CD4-positive, alpha-beta T cell treated with Interleukin-17A for 4 hours (primary cell): Measurements from ENCODE around the gene SYCN.
"Not testable (repeated sequence)": the region's sequence is repeated elsewhere in the genome, so short reads cannot be mapped to it uniquely, and the experiment has no call there.

Experiments
- DNase-seq: peaks from one replicate; pipeline ENCODE4 v3.0.0-alpha.2; 2020; ENCODE audit warnings: mixed read lengths

The SYCN gene, protein sequence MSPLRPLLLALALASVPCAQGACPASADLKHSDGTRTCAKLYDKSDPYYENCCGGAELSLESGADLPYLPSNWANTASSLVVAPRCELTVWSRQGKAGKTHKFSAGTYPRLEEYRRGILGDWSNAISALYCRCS

DNA sequence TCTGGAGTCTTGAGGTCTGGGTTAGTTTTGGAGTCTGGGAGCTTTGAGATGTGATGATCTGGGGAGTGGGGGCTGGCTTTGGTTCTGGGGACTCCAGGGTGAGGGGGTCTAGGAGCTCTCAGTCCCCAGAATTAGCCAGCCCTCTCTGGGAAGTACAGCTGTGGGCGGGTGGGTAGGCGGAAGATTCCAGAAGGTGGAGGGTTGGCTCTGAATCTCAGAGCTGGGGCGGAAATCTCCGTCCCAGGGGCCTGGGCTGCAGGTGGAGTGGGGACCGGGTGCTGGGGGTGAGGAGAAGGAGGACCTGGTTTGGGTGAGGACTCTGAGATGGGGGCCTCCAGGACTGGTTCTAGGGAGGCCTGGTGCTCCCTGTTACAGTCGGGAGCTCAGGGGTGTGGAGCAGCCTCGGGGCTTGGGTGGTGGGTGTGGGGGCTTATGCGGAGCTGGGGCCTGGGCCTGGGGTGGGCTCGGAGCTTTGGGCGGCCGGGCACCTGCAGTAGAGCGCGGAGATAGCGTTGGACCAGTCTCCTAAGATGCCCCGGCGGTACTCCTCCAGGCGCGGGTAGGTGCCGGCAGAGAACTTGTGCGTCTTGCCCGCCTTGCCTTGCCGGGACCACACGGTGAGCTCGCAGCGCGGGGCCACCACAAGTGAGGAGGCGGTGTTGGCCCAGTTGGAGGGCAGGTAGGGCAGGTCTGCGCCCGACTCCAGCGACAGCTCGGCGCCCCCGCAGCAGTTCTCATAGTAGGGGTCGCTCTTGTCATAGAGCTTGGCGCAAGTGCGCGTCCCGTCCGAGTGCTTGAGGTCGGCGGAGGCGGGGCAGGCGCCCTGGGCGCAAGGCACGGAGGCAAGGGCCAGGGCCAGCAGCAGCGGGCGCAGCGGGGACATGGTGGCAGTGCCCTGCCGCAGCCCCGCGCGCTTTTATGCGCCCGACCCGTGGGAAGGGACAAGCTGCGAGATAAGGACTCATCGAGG, at the start of gene SYCN:
Gene SYCN, minus strand, starts transcription at position 892 of the 970 bp plus-strand sequence. Its CDS starts 9 bp downstream, at position 883.
- DNase-seq: no peak

GRCh38 chr19:39253374-39254149, 49.5 kb upstream of the SYCN start:
- DNase-seq: no peak

- no peak for DNase-seq
Measured at GRCh38 chr19:39252458-39252857, 48.4 kb upstream of the SYCN start.

DNA sequence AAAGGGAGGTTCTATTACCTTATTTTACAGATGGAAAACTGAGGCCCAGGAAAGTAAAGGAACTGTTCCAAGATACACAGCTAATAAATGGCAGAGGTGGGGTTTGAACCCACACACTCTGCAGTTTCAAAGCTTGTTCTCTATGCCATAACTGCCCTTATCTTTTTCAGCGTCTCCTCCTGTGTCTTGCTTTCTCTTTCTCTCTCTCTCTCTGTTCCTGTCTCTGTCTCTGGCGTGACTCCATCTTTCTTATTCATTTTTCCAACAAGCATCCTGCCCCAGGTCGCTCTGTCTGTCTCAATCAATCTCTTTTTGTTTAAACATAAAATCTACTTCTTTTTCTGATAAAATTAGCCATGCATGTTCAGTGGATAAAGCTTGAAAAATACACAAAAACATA, 47.8 kb upstream of the SYCN start:
- DNase-seq: no peak

DNA sequence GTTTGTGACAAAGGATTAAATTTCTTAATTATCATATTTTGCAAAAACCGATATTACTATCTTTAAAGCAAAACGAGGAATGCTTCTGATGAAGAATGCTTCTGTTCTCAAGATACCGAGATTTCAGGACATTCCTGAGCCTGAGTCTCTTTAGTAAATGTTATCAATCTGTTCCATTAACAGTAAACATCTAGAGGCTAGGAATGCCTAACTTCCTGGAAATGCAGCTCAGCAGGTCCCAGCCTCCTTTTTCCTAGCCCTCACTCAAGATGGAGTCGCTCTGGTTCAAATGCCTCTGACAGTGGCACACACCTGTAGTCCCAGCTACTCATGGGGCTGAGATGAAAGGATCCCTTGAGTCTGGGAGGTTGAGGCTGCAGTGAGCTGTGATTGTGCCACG, 47.0 kb upstream of the SYCN start:
- DNase-seq: no peak

DNA sequence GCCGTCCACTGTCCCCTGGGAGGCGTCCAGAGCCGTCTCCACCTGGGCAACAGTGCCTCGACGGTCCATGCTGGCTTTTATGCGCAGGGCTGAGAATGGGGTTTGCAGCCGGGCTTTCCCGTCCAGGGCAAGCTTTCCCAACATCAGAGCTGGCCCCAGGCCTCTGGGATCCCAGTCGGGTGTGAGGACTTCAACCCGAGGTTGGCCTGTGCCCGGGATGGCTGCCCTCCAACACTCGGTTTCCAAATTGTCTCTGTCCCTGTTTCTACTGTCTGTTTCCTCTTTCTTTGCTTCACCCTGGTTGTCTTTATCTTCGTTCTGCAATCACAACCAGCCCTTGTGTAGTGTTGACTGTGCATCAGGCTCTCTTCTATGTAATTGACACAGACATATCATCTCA, 44.7 kb upstream of the SYCN start, which contains the start of gene IFNL4:
Gene IFNL4, minus strand, starts transcription at position 51 of the 400 bp plus-strand sequence.
- no peak for DNase-seq

DNA sequence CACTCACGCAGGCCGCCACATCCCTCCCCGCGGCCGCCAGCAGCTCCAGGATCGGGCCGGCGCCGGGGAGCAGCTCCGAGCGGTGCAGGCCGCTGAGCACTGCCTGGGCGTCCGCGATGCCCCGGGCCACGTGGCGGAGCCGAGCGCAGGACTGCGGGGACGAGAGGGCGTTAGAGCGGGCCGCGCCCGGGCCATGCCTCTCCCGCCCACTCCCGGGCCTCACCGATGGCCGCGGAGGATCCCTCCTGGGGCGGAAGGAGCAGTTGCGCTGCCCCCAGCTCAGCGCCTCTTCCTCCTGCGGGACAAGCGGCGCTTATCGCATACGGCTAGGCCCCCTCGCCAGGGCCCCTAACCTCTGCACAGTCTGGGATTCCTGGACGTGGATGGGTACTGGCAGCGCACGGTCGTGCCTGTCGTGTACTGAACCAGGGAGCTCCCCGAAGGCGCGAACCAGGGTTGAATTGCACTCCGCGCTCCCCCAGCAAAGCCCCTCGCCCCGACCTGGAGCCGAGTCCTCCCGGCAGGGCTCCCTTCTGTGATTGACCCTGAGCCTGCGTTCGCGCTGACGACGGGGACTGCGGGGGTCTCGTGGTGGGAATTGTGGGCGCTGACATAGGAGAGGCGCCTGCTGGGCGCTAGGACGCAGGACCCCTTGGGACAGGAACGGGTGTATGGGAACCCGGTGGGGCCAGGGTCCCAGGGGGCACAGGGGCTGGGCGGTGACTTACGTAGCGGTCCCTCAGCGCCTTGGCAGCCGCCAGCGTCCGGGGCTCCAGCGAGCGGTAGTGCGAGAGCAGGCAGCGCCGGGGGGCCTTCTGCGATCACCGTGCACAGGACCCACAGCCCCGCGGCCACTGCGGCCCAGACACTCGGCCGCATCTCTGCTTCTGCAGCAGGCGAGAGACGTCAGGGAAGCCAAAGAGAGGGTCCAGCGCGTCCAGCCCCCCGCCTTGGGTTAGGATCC, 43.9 kb upstream of the SYCN start:
- DNase-seq: no peak

GRCh38 chr19:39246951-39247669, 43.0 kb upstream of the SYCN start:
- peak; percentile 63 for DNase-seq

DNA sequence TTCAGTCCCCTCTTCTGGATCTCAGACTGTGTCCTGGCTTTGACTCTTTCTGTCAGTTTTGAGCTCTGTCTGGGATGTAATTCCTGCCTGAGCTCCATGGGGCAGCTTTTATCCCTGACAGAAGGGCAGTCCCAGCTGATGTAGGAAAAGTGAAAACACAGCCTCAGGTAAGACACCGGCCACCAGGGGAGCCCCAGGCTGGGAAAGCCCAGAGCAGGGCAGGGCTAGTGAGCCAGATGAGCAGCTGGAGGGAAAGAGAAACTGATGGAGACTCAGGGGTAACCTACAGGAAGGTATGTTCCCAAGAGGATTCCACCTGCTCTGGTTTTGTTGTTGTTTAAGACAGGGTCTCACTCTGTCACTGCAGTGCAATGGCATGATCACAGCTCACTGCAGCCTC, 41.1 kb upstream of the SYCN start:
- DNase-seq: not testable (repeated sequence)

DNA sequence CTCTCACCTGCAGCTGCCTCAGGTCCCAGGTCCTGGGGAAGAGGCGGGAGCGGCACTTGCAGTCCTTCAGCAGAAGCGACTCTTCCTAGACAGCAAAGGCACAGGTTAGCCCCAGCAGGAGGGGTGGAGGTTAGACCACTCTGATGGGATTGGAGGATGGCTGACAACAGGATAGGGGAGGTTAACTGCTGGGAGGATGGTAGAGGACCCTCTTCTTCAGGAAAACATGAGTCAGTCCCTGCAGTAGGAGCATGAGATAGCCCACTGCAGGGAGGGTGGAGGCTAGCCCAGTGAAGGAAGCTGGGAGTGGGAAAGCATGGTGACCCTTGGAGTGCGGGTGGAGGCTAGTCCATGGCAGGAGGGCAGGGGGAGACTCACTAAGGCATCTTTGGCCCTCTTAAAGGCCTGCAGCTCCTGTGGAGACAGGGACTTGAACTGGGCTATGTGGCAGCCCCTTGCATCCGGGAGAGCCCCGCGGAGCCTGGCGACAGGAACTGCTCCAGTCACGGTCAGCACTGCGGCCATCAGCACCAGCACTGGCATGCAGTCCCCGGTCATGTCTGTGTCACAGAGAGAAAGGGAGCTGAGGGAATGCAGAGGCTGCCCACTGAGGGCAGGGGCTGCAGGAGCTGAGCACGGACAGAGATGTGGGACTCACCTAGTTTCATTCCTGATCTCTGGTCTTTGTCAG, 40.5 kb upstream of the SYCN start, which contains the start of gene IFNL3:
Gene IFNL3, minus strand, starts transcription at position 597 of the 691 bp plus-strand sequence. Its CDS starts 39 bp downstream, at position 558.
- not testable (repeated sequence) for DNase-seq

- not testable (repeated sequence) for DNase-seq
Measured at GRCh38 chr19:39243741-39244140, 39.7 kb upstream of the SYCN start.

GRCh38 chr19:39240421-39240820, 36.4 kb upstream of the SYCN start:
- no peak for DNase-seq

- no peak for DNase-seq
Measured at GRCh38 chr19:39238944-39239343, 34.9 kb upstream of the SYCN start.

- no peak for DNase-seq
Measured at GRCh38 chr19:39238209-39238608, 34.1 kb upstream of the SYCN start.

DNA sequence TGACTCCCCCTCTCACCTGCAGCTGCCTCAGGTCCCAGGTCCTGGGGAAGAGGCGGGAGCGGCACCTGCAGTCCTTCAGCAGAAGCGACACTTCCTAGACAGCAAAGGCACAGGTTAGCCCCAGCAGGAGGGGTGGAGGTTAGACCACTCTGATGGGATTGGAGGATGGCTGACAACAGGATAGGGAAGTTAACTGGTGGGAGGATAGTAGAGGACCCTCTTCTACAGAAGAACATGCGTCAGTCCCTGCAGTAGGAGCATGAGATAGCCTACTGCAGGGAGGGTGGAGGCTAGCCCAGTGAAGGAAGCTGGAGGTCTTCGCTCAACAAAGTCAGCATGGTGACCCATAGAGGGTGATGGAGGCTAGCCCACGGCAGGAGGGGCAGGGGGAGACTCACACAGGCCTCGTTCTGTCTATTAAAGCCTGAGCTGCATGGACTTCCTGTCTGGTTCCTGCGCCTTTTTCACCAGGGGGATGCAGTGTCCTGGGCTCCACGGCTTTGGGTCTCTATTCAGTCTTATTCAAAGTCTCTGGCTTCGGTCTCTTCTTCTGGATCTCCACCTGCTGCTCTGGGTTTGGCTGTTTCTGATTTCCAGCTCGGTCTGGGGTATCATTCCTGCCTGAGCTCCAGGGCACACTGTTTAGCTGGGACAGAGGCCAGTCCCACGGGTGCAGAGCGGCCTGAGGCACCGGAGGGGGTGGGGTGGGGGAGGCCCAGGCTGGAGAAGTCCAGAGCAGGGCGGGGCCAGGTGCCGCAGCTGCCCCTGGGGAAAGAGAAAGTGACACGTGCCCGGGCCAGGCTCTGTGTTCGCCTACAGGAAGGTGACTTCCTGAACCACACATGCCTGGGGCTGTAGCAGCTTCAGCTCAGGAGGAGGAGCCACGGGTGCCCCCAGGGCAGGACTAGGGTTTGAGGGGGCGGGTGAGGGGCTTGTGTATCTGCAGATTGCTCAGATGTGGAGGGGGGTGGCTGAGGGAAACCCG, 33.4 kb upstream of the SYCN start:
- peak; percentile 65 for DNase-seq

DNA sequence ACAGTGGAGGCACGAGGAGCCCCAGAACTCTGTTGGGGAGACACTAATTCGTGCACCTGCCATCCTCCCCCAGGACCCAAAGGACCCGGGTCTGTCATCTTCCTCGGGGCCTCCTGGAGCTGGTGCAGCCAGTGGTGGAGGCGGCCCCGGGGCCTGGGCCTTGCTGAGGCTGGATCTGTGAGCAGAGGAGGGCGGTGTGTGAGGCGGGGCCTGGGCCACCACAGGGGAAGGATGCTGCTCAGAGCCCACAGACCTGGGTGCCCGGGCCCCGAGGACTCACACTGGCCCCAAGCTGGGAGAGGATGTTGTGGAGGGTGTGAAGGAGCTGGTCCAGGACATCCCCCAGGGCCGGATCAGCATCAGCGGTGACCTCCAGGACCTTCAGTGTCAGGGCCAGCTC, 32.5 kb upstream of the SYCN start:
- DNase-seq: peak; percentile 42

- no peak for DNase-seq
Measured at GRCh38 chr19:39232708-39233107, 28.6 kb upstream of the SYCN start.

DNA sequence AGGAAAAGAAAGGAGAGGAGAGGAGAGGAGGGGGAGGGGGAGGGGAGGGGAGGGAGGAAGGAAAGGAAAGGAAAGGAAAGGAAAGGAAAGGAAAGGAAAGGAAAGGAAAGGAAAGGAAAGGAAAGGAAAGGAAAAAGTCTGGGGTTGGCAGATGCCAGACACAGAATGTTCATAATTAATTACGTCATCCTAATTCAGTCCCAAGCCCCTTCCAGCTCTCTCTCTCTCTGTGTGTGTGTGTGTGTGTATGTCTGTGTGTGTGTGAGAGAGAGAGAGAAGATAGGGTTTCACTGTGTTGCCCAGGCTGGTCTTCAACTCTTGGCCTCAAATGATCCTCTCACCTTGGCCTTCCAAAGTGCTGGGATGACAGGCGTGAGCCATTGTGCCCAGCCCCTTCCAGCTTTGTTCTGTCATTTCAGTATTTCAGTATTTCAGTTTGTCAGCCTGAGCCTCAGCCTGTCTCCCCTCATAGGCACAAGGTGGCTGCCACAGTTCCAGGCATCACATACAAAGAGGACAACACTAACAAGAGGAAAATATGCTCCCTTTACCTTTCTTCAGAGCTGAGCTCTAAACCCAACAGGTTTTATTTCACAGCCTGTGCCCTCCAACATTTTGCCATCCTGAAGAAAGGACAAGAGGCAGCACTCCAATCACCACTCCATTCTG, 26.2 kb upstream of the SYCN start:
- no peak for DNase-seq

DNA sequence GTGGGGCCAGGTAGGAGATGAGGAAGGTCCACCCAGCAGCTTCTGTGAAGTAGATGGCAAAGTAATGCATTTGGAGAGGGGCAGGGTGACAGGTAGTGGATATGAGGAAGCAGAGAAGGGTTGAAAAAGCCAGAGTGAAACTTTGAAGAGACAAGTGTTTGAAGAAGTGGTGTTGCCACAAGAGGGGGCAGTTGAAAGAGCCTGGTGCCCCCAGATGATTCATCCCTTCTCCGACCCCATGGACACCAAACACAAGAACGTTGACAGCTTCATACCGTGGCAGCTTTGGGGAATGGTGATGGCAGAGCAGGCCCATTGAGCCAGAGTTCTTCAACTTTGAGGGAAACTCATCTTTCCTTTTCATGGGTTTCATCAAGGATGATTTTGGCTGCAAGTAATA, 20.8 kb upstream of the SYCN start:
- no peak for DNase-seq
